PC-3 (cell line): Measurements from ENCODE around the gene PPIL1. TPM values are rescaled to one million over a fixed set of nuclear protein-coding genes. Genes with fewer than 3 reads are reported as not detected.
A peak's percentile ranks its signal among the peaks of the same experiment; 100 is the strongest.

Experiments
- ATAC-seq: fragments of 200-7000 bp; cut with Tn5 transposase; 2 replicates; pipeline ENCODE4 v1.9.1; 2020; ENCODE audit warnings: mild to moderate bottlenecking, moderate library complexity
- BruUV-seq: library from RNA; stranded (reverse); fragments of 400-500 nt; replicated peaks from 2 replicates; lab custom pipeline; 2021; lab: Mats Ljungman, UMichigan
- CTCF ChIA-PET: fragments of 300-600 bp; sonication (Branson Sonifier 250); formaldehyde crosslinking; loops from one replicate; lab custom pipeline; 2022; ENCODE audit warnings: antibody characterized with exemption; lab: Charles Lee
- POLR2A ChIA-PET: fragments of 300-600 bp; sonication (Branson Sonifier 250); formaldehyde crosslinking; loops from one replicate; lab custom pipeline; 2022; ENCODE audit warnings: antibody characterized with exemption; ENCODE audit not compliant: unreplicated experiment; lab: Charles Lee
- DNase-seq: peaks from one replicate; pipeline ENCODE4 v3.0.0-alpha.2; 2015
- H2AFZ ChIP-seq: fragments of 300-600 bp; sonication (generic); 2 replicates; pipeline ENCODE4 v1.6.0; 2016; ENCODE audit warnings: antibody characterized with exemption, low read length
- H3F3A ChIP-seq: fragments of 300-600 bp; sonication (generic); one replicate; pipeline ENCODE4 v1.6.0; 2017; ENCODE audit warnings: antibody characterized with exemption, low read length, control low read depth, mild to moderate bottlenecking; ENCODE audit not compliant: unreplicated experiment
- H3K27ac ChIP-seq: fragments of 300-600 bp; sonication (generic); 2 replicates; pipeline ENCODE4 v1.5.1; 2016; ENCODE audit warnings: mild to moderate bottlenecking, low read length
- H3K27me3 ChIP-seq: fragments of 300-600 bp; sonication (generic); 2 replicates; pipeline ENCODE4 v1.6.1; 2016; ENCODE audit warnings: low read length, mixed read lengths
- H3K36me3 ChIP-seq: fragments of 300-600 bp; sonication (generic); 2 replicates; pipeline ENCODE4 v1.6.1; 2016; ENCODE audit warnings: low read depth, mixed run types, low read length, mixed read lengths
- H3K4me1 ChIP-seq: fragments of 300-600 bp; sonication (generic); 2 replicates; pipeline ENCODE4 v1.5.1; 2016; ENCODE audit warnings: low read length; ENCODE audit not compliant: insufficient read depth
- H3K4me2 ChIP-seq: fragments of 300-600 bp; sonication (generic); 2 replicates; pipeline ENCODE4 v1.6.0; 2016; ENCODE audit warnings: low read length
- H3K4me3 ChIP-seq: fragments of 300-600 bp; sonication (generic); 2 replicates; pipeline ENCODE4 v1.5.1; 2016; ENCODE audit warnings: mild to moderate bottlenecking, low read length, mixed read lengths
- H3K79me2 ChIP-seq: fragments of 300-600 bp; sonication (generic); 2 replicates; pipeline ENCODE4 v1.6.1; 2017; ENCODE audit warnings: low read length, mixed read lengths
- H3K9ac ChIP-seq: fragments of 300-600 bp; sonication (generic); 2 replicates; pipeline ENCODE4 v1.6.0; 2016; ENCODE audit warnings: mild to moderate bottlenecking, low read length
- H3K9me2 ChIP-seq: fragments of 300-600 bp; sonication (generic); replicated peaks from 2 replicates; pipeline ENCODE4 v1.6.1; 2016; ENCODE audit warnings: mixed run types, low read length, mixed read lengths
- H3K9me3 ChIP-seq: fragments of 300-600 bp; sonication (generic); 2 replicates; pipeline ENCODE4 v1.6.1; 2016; ENCODE audit warnings: low read length, mixed read lengths
- H4K20me1 ChIP-seq: fragments of 300-600 bp; sonication (generic); 2 replicates; pipeline ENCODE4 v1.6.1; 2016; ENCODE audit warnings: low read length, mixed read lengths
- EZH2 ChIP-seq: fragments of 300-600 bp; sonication (generic); IDR thresholded peaks from one replicate; pipeline ENCODE4 v1.6.1; 2017; ENCODE audit warnings: antibody characterized with exemption, mild to moderate bottlenecking, low read length; ENCODE audit not compliant: unreplicated experiment
- EZH2phosphoT487 ChIP-seq: fragments of 300-600 bp; sonication (generic); IDR thresholded peaks from 2 replicates; pipeline ENCODE4 v1.6.1; 2018; ENCODE audit warnings: mild to moderate bottlenecking, antibody characterized with exemption, low read length, borderline replicate concordance
- intact Hi-C: fragments of 100-400 bp; cut with micrococcal nuclease; formaldehyde crosslinking; loops from 2 replicates; pipeline ENCODE4 v1.9.0; 2023
- total RNA-seq: library from RNA; depleted of rRNA; stranded (reverse); fragments of >200 nt; gene quantifications from 2 replicates; pipeline ENCODE4 v1.2.3, GENCODE V29; 2014
- TF ChIP-seq, protein P1 (sequence below): fragments of 300-600 bp; sonication (generic); conservative IDR thresholded peaks from 2 replicates; pipeline ENCODE4 v1.5.1; 2017; ENCODE audit warnings: antibody characterized with exemption, low read depth, mild to moderate bottlenecking, low read length

PPIL1 gene
- total RNA-seq, 1 experiment from 2014 or later: 39.9 TPM

DNA sequence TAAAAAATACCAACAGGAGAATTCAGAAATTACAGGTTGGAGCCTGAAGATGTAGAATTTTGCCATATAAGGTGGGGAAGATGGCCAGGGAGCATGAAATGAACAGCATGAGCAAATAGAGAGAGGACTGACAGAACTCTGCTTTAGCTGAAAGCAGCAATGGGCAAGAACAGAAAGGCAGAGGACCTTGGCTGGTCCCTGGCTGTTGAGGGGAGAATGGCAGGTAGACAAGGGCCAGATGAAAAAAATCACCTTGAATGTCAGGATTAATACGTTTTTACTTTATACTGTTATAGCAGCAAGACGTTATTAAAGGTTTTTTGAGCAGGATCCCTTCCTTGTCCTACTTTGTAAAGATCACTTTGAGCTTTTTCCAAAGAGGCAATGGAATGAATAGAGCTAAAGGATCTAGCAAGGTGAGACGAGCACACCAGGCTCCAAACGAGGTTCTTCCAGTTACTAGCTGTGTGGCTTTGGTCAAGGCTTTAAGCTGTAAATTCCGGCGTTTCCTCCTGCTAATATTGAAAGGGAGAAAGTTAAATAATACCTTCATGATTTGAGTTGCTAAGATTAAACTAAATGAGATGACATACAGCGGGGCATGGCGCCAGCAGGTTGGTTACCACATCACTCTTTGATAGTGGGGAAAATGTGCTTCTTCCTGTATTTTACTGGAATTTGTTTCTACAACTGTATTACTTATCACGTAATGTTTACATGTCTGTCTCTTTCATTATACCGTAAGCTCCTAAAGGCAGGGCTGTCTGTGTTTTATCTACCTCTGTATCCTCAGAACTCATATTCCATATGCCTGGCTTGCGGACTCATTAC, 776 bp downstream of the PPIL1 start:
- POLR2A ChIA-PET: interaction anchor here (0.7 kb wide), 1 partner anchor 122 kb away, joined by 3 read pairs; no protein-coding TSS in a partner anchor
- Histone ChIP-seq H3K9me2 (no peaks in the 10 kb centered on the region), H3K4me3 (peak overlapping the region; percentile 92), H3K4me1 (peaks cover 18% of the 10 kb centered on the region), H3K9ac (peak overlapping the region; percentile 95), H3K27ac (peak overlapping the region; percentile 86), H3K9me3 (no peaks in the 10 kb centered on the region), H3F3A (no peaks in the 10 kb centered on the region), H3K27me3 (no peaks in the 10 kb centered on the region), H3K36me3 (peaks cover 16% of the 10 kb centered on the region), H3K79me2 (peaks cover 40% of the 10 kb centered on the region), H2AFZ (peak overlapping the region; percentile 90), H4K20me1 (no peaks in the 10 kb centered on the region), H3K4me2 (peak overlapping the region; percentile 90)
- TF ChIP-seq EZH2phosphoT487 (no peak), EZH2 (no peak)
- TF ChIP-seq, protein P1, sequence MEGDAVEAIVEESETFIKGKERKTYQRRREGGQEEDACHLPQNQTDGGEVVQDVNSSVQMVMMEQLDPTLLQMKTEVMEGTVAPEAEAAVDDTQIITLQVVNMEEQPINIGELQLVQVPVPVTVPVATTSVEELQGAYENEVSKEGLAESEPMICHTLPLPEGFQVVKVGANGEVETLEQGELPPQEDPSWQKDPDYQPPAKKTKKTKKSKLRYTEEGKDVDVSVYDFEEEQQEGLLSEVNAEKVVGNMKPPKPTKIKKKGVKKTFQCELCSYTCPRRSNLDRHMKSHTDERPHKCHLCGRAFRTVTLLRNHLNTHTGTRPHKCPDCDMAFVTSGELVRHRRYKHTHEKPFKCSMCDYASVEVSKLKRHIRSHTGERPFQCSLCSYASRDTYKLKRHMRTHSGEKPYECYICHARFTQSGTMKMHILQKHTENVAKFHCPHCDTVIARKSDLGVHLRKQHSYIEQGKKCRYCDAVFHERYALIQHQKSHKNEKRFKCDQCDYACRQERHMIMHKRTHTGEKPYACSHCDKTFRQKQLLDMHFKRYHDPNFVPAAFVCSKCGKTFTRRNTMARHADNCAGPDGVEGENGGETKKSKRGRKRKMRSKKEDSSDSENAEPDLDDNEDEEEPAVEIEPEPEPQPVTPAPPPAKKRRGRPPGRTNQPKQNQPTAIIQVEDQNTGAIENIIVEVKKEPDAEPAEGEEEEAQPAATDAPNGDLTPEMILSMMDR: peak; percentile 27; the same call in 1 of the 2 replicates
- CTCF ChIA-PET: interaction anchor here (0.5 to 1.4 kb wide), 3 partner anchors 30 to 163 kb away, joined by 3 to 7 read pairs (median 6); no protein-coding TSS in a partner anchor
- ATAC-seq (peak; percentile 3; the same call in 1 of the 2 replicates), DNase-seq (peak; percentile 35)
- intact Hi-C loops: loop anchor here (1.0 kb wide), 1 partner anchor 11 kb away; the partner anchor contains the start of gene C6orf89
- TSS peak; percentile 49 for BruUV-seq

DNA sequence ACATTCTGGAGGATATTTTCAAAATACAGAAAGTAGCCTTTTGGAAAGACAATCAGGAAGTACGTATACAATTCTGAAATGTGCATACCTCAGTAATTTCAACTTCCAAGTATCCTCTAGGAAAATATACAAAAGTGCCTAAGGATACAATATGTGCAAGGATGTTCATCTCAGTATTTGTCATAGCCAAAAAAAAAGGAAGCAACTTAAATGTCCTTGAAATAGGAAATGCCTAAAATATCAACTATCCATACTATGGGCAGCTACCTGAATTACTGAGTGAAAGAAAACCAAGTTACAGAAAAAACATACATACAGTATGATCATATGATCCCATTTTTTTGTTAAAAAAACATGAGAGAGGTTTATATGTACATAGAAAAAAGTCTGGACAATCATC, 1.5 kb downstream of the PPIL1 start:
- ChIA-PET CTCF (no interaction called here), POLR2A (no interaction called here)
- DNase-seq (no peak), ATAC-seq (no peak)
- Histone ChIP-seq H3K27me3 (no peaks in the 10 kb centered on the region), H3K9me3 (no peaks in the 10 kb centered on the region), H3K27ac (no peak overlapping the region), H3K4me2 (peak overlapping the region; percentile 90), H3K9me2 (no peaks in the 10 kb centered on the region), H3K36me3 (peaks cover 21% of the 10 kb centered on the region), H2AFZ (no peak overlapping the region), H3K4me1 (peaks cover 18% of the 10 kb centered on the region), H3K79me2 (peaks cover 46% of the 10 kb centered on the region), H3K9ac (peak overlapping the region; percentile 95; the same call in 1 of the 2 replicates), H3F3A (no peaks in the 10 kb centered on the region), H3K4me3 (peak overlapping the region; percentile 92), H4K20me1 (no peaks in the 10 kb centered on the region)
- intact Hi-C loops: no loop called here
- no TSS peak for BruUV-seq
- TF ChIP-seq EZH2phosphoT487 (no peak), EZH2 (no peak)
- TF ChIP-seq, protein P1: no peak
